OCI-LY1 (cell line): ENCODE results near the gene UBXN1.

Source experiments
- H2AFZ ChIP-seq: fragments of 200-600 bp; sonication (generic), shearing (Covaris generic); 2 replicates; pipeline ENCODE4 v1.6.0; 2014; ENCODE audit warnings: antibody characterized with exemption, mild to moderate bottlenecking, low read length
- H3F3A ChIP-seq: fragments of 200-600 bp; sonication (generic), shearing (Covaris generic); 2 replicates; pipeline ENCODE4 v1.6.0; 2014; ENCODE audit warnings: mild to moderate bottlenecking, antibody characterized with exemption, low read length, moderate library complexity; ENCODE audit not compliant: insufficient read depth
- H3K27ac ChIP-seq: fragments of 200-600 bp; sonication (generic); 2 replicates; pipeline ENCODE4 v1.5.1; 2014; ENCODE audit warnings: low read length, mixed run types, mild to moderate bottlenecking, low read depth; ENCODE audit not compliant: poor library complexity, severe bottlenecking
- H3K27me3 ChIP-seq: fragments of 200-600 bp; sonication (generic); 2 replicates; pipeline ENCODE4 v1.6.0; 2014; ENCODE audit warnings: antibody characterized with exemption, mild to moderate bottlenecking, low read length, moderate library complexity; ENCODE audit not compliant: insufficient read depth
- H3K36me3 ChIP-seq: fragments of 200-600 bp; sonication (generic); 2 replicates; pipeline ENCODE4 v1.6.1; 2014; ENCODE audit warnings: mild to moderate bottlenecking, antibody characterized with exemption, low read length, moderate library complexity, mixed read lengths; ENCODE audit not compliant: insufficient read depth
- H3K4me1 ChIP-seq: fragments of 200-600 bp; sonication (generic); 2 replicates; pipeline ENCODE4 v1.5.1; 2014; ENCODE audit warnings: mild to moderate bottlenecking, low read length, moderate library complexity; ENCODE audit not compliant: insufficient read depth, severe bottlenecking
- H3K4me2 ChIP-seq: fragments of 200-600 bp; sonication (generic), shearing (Covaris generic); 2 replicates; pipeline ENCODE4 v1.6.1; 2014; ENCODE audit warnings: low read length
- H3K4me3 ChIP-seq: fragments of 200-600 bp; sonication (generic); 2 replicates; pipeline ENCODE4 v1.5.1; 2014; ENCODE audit warnings: low read length, low read depth, mild to moderate bottlenecking, mixed read lengths; ENCODE audit not compliant: poor library complexity, severe bottlenecking
- H3K79me2 ChIP-seq: fragments of 200-600 bp; shearing (Covaris generic); 2 replicates; pipeline ENCODE4 v1.6.1; 2016; ENCODE audit warnings: mixed run types, low read length, mixed read lengths; ENCODE audit not compliant: insufficient read depth
- H3K9ac ChIP-seq: fragments of 200-600 bp; sonication (generic), shearing (Covaris generic); 2 replicates; pipeline ENCODE4 v1.6.1; 2014; ENCODE audit warnings: mild to moderate bottlenecking, low read length, mixed read lengths
- H3K9me2 ChIP-seq: fragments of 200-600 bp; sonication (generic), shearing (Covaris generic); 2 replicates; pipeline ENCODE4 v1.6.1; 2014; ENCODE audit warnings: low read depth, mild to moderate bottlenecking, low read length, mixed read lengths
- H3K9me3 ChIP-seq: fragments of 200-600 bp; shearing (Covaris generic); 2 replicates; pipeline ENCODE4 v1.6.1; 2014; ENCODE audit warnings: low read length, mixed read lengths
- H4K20me1 ChIP-seq: fragments of 200-600 bp; sonication (generic), shearing (Covaris generic); 2 replicates; pipeline ENCODE4 v1.6.0; 2016; ENCODE audit warnings: mild to moderate bottlenecking, low read length; ENCODE audit not compliant: insufficient read depth
- EZH2 ChIP-seq: fragments of 200-600 bp; sonication (generic), shearing (Covaris generic); IDR thresholded peaks from 2 replicates; pipeline ENCODE4 v1.8.0; 2017; ENCODE audit warnings: borderline replicate concordance, mixed run types, mild to moderate bottlenecking, antibody characterized with exemption, low read length, moderate library complexity, mixed read lengths
- TF ChIP-seq, protein P1 (sequence below): fragments of 200-600 bp; sonication (generic), shearing (Covaris generic); IDR thresholded peaks from 2 replicates; pipeline ENCODE4 v1.5.1; 2017; ENCODE audit warnings: mild to moderate bottlenecking, antibody characterized with exemption, low read length, moderate library complexity, mixed read lengths

The UBXN1 gene

DNA sequence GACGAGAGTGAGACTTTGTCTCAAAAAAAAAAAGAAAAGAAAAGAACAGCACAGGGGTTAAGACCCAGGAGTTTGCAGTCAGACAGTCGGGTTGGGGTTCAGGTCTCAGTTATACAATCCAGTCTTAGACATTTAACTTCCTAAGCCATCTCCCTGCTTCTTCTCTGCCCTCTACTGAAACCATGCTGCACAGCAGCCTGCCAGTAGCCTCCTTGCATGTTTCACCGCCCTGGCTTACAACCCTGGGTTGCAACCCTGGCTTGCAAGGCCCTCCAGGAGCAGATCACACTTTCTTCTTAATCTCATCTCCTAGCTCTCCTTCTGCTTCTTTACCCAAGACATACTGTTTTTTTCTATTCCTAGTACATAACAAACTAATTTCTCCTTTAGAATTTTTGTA is 51.2 kb downstream of the UBXN1 start:
- no peaks in the 10 kb centered on the region for H3K9me2 ChIP-seq
- peaks cover 2% of the 10 kb centered on the region; the same call in 1 of the 2 replicates for H3F3A ChIP-seq
- H3K27me3 ChIP-seq = no peaks in the 10 kb centered on the region
- H4K20me1 ChIP-seq = no peaks in the 10 kb centered on the region
- H3K79me2 ChIP-seq = no peaks in the 10 kb centered on the region
- H3K27ac ChIP-seq = no peak overlapping the region
- H3K4me1 ChIP-seq = no peaks in the 10 kb centered on the region
- H3K4me3 ChIP-seq = no peak overlapping the region
- peaks cover 79% of the 10 kb centered on the region for H3K36me3 ChIP-seq
- H3K9me3 ChIP-seq = no peaks in the 10 kb centered on the region
- H2AFZ ChIP-seq = no peak overlapping the region
- no peak overlapping the region for H3K9ac ChIP-seq
- TF ChIP-seq EZH2 = no peak
- TF ChIP-seq, protein P1, sequence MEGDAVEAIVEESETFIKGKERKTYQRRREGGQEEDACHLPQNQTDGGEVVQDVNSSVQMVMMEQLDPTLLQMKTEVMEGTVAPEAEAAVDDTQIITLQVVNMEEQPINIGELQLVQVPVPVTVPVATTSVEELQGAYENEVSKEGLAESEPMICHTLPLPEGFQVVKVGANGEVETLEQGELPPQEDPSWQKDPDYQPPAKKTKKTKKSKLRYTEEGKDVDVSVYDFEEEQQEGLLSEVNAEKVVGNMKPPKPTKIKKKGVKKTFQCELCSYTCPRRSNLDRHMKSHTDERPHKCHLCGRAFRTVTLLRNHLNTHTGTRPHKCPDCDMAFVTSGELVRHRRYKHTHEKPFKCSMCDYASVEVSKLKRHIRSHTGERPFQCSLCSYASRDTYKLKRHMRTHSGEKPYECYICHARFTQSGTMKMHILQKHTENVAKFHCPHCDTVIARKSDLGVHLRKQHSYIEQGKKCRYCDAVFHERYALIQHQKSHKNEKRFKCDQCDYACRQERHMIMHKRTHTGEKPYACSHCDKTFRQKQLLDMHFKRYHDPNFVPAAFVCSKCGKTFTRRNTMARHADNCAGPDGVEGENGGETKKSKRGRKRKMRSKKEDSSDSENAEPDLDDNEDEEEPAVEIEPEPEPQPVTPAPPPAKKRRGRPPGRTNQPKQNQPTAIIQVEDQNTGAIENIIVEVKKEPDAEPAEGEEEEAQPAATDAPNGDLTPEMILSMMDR = no peak
- H3K4me2 ChIP-seq = no peak overlapping the region
